ENCODE data around the gene PREX1. TPM values are rescaled to one million over a fixed set of nuclear protein-coding genes. Genes with fewer than 3 reads are reported as not detected.
A peak's percentile ranks its signal among the peaks of the same experiment; 100 is the strongest.

The PREX1 gene
- total RNA-seq, 1 donor from 2014 or later: 2.9 TPM

GRCh38 chr20:48794816-48795457 lies 32.9 kb downstream of the PREX1 start:
- DNase-seq (ENCODE audit: low spot score, unreplicated experiment): no peak
- no peaks in the 10 kb centered on the region for H3K36me3 Mint-ChIP-seq (ENCODE audit: insufficient read depth)
- H3K4me3 Mint-ChIP-seq (ENCODE audit: low read depth): no peak overlapping the region
- H3K27me3 Mint-ChIP-seq: peaks cover 12% of the 10 kb centered on the region
- H3K9me3 Mint-ChIP-seq (ENCODE audit: low read depth): no peaks in the 10 kb centered on the region
- TF ChIP-seq CTCF (IDR thresholded peaks at IDR 0.05; ENCODE audit: unreplicated experiment): no peak
- H3K27ac Mint-ChIP-seq: no peak overlapping the region
- H3K4me1 Mint-ChIP-seq (ENCODE audit: low read depth): peaks cover 12% of the 10 kb centered on the region

- no peak for DNase-seq (ENCODE audit: low spot score, unreplicated experiment)
- Mint-ChIP-seq H3K27me3 (peaks cover 15% of the 10 kb centered on the region), H3K36me3 (ENCODE audit: insufficient read depth) (no peaks in the 10 kb centered on the region), H3K4me3 (ENCODE audit: low read depth) (no peak overlapping the region), H3K9me3 (ENCODE audit: low read depth) (no peaks in the 10 kb centered on the region), H3K27ac (peak overlapping the region; percentile 12), H3K4me1 (ENCODE audit: low read depth) (peaks cover 13% of the 10 kb centered on the region)
- TF ChIP-seq CTCF (IDR thresholded peaks at IDR 0.05; ENCODE audit: unreplicated experiment): no peak
Observed at GRCh38 chr20:48794360-48794759, 33.4 kb downstream of the PREX1 start.

GRCh38 chr20:48793776-48794175 lies 34.0 kb downstream of the PREX1 start:
- H3K27ac Mint-ChIP-seq: peak overlapping the region; percentile 12
- H3K4me3 Mint-ChIP-seq (ENCODE audit: low read depth): no peak overlapping the region

GRCh38 chr20:48791666-48792071 lies 36.1 kb downstream of the PREX1 start:
- DNase-seq (ENCODE audit: low spot score, unreplicated experiment): no peak
- H3K27me3 Mint-ChIP-seq: peaks cover 10% of the 10 kb centered on the region
- TF ChIP-seq CTCF (IDR thresholded peaks at IDR 0.05; ENCODE audit: unreplicated experiment): no peak
- peaks cover 17% of the 10 kb centered on the region for H3K4me1 Mint-ChIP-seq (ENCODE audit: low read depth)
- no peak overlapping the region for H3K4me3 Mint-ChIP-seq (ENCODE audit: low read depth)
- no peak overlapping the region for H3K27ac Mint-ChIP-seq
- no peaks in the 10 kb centered on the region for H3K9me3 Mint-ChIP-seq (ENCODE audit: low read depth)
- H3K36me3 Mint-ChIP-seq (ENCODE audit: insufficient read depth): no peaks in the 10 kb centered on the region

More at GRCh38 chr20:48793776-48794175, 34.0 kb downstream of the PREX1 start:
- no peak for DNase-seq (ENCODE audit: low spot score, unreplicated experiment)
- H3K36me3 Mint-ChIP-seq (ENCODE audit: insufficient read depth): no peaks in the 10 kb centered on the region
- H3K27me3 Mint-ChIP-seq: peaks cover 17% of the 10 kb centered on the region
- peaks cover 18% of the 10 kb centered on the region for H3K4me1 Mint-ChIP-seq (ENCODE audit: low read depth)
- no peak for TF ChIP-seq CTCF (IDR thresholded peaks at IDR 0.05; ENCODE audit: unreplicated experiment)
- H3K9me3 Mint-ChIP-seq (ENCODE audit: low read depth): no peaks in the 10 kb centered on the region

GRCh38 chr20:48791014-48791413 lies 36.8 kb downstream of the PREX1 start:
- no peaks in the 10 kb centered on the region for H3K9me3 Mint-ChIP-seq (ENCODE audit: low read depth)
- H3K4me1 Mint-ChIP-seq (ENCODE audit: low read depth): peaks cover 17% of the 10 kb centered on the region
- no peak overlapping the region for H3K4me3 Mint-ChIP-seq (ENCODE audit: low read depth)
- no peak overlapping the region for H3K27ac Mint-ChIP-seq
- H3K36me3 Mint-ChIP-seq (ENCODE audit: insufficient read depth): no peaks in the 10 kb centered on the region
- DNase-seq (ENCODE audit: low spot score, unreplicated experiment): no peak
- TF ChIP-seq CTCF (IDR thresholded peaks at IDR 0.05; ENCODE audit: unreplicated experiment): no peak
- H3K27me3 Mint-ChIP-seq: peaks cover 10% of the 10 kb centered on the region

All from progenitor cell of endocrine pancreas (in vitro differentiated cells).